Esophagus muscularis mucosa (tissue), 3 donors: Measurements from ENCODE around the gene PRPF6.

Source experiments
- EP300 ChIP-seq: sonication (generic); formaldehyde crosslinking; IDR thresholded peaks from one replicate; pipeline ENCODE4 v1.6.1; 2017; ENCODE audit warnings: antibody characterized with exemption
- TF ChIP-seq, protein P1 (sequence below), 3 experiments: fragments of 200-600 bp in 2 of 3; fragments of 450-650 bp in 1 of 3; sonication (generic) in 2 of 3; IDR thresholded peaks; one replicate each; pipeline ENCODE4 v1.5.1; 2017 to 2019; ENCODE audit warnings: antibody characterized with exemption in 3 of 3, mild to moderate bottlenecking in 2 of 3, moderate library complexity in 1 of 3

DNA sequence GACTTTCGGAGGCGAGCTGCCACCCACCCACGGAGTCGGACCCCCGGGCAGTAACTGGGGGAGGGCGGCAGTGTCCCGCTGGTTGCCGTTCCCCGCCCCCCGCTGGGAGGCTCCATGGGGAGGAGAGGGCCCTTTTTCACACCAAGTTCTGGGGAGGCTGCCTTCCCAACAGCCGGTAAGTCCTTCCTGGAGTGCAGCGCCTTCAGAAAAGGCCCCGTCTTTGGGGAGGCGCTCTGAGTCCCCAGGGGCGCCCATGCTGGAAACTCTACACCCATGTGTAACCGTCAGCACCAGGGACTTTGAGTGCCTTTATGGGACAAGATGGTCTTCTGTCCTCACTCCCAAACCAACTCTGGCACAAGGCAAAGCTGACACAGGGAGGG, 68.9 kb downstream of the PRPF6 start:
- TF ChIP-seq, protein P1, sequence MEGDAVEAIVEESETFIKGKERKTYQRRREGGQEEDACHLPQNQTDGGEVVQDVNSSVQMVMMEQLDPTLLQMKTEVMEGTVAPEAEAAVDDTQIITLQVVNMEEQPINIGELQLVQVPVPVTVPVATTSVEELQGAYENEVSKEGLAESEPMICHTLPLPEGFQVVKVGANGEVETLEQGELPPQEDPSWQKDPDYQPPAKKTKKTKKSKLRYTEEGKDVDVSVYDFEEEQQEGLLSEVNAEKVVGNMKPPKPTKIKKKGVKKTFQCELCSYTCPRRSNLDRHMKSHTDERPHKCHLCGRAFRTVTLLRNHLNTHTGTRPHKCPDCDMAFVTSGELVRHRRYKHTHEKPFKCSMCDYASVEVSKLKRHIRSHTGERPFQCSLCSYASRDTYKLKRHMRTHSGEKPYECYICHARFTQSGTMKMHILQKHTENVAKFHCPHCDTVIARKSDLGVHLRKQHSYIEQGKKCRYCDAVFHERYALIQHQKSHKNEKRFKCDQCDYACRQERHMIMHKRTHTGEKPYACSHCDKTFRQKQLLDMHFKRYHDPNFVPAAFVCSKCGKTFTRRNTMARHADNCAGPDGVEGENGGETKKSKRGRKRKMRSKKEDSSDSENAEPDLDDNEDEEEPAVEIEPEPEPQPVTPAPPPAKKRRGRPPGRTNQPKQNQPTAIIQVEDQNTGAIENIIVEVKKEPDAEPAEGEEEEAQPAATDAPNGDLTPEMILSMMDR (IDR thresholded peaks at IDR 0.05) = no peak
- no peak for TF ChIP-seq EP300
